SK-N-SH (cell line): ENCODE measurements around the gene NEGR1. TPM values are rescaled to one million over a fixed set of nuclear protein-coding genes. Genes with fewer than 3 reads are reported as not detected.

Source experiments
- CTCF ChIA-PET: fragments of 300-600, 350-600 bp; formaldehyde crosslinking; extraction: SDS; loops from one replicate; lab custom pipeline; 2021; lab: Yijun Ruan, JAX
- POLR2A ChIA-PET: fragments of 350-600 bp; sonication (Branson Sonifier 250); formaldehyde crosslinking; extraction: SDS; loops from one replicate; lab custom pipeline; 2020; ENCODE audit warnings: antibody characterized with exemption, inconsistent platforms; lab: Yijun Ruan, JAX
- DNase-seq: peaks from one replicate; pipeline ENCODE4 v3.0.0; 2012
- H2AFZ ChIP-seq: fragments of 200-600 bp; sonication (generic); 2 replicates; pipeline ENCODE4 v1.8.1; 2016; ENCODE audit warnings: antibody characterized with exemption, mild to moderate bottlenecking, low read depth
- H3F3A ChIP-seq: fragments of 200-600 bp; sonication (generic); replicated peaks from 2 replicates; pipeline ENCODE3; 2016; ENCODE audit warnings: antibody characterized with exemption, mild to moderate bottlenecking; ENCODE audit not compliant: insufficient read depth
- H3K27ac ChIP-seq, 2 experiments: fragments of 200-500 bp in 1 of 2; fragments of 200-600 bp in 1 of 2; sonication (Bioruptor generic) in 1 of 2; sonication (generic), shearing (Covaris generic) in 1 of 2; 2 replicates each; pipeline versions ENCODE4 v1.5.1 to v1.6.1; 2014 to 2016; ENCODE audit warnings: low read depth in 2 of 2, inconsistent platforms in 1 of 2, low read length in 1 of 2, mild to moderate bottlenecking in 1 of 2, mixed read lengths in 1 of 2
- H3K27me3 ChIP-seq: fragments of 200-600 bp; sonication (generic), shearing (Covaris generic); 2 replicates; pipeline ENCODE4 v1.6.1; 2016; ENCODE audit warnings: mixed run types; ENCODE audit not compliant: insufficient read depth
- H3K36me3 ChIP-seq, 2 experiments: fragments of 200-500 bp in 1 of 2; fragments of 200-600 bp in 1 of 2; sonication (Bioruptor generic) in 1 of 2; sonication (generic) in 1 of 2; replicated peaks in 1 of 2; 2 replicates each; pipeline versions ENCODE3 to v1.5.1; 2014 to 2016; ENCODE audit warnings: low read length in 1 of 2, mild to moderate bottlenecking in 1 of 2; ENCODE audit not compliant: insufficient read depth in 2 of 2, control insufficient read depth in 1 of 2
- H3K4me1 ChIP-seq, 2 experiments: fragments of 200-500 bp in 1 of 2; fragments of 200-600 bp in 1 of 2; sonication (Bioruptor generic) in 1 of 2; sonication (generic), shearing (Covaris generic) in 1 of 2; 2 replicates each; pipeline versions ENCODE4 v1.5.1 to v1.6.1; 2014 to 2016; ENCODE audit warnings: low read depth in 1 of 2, low read length in 1 of 2, mixed run types in 1 of 2; ENCODE audit not compliant: insufficient read depth in 2 of 2, control insufficient read depth in 1 of 2
- H3K4me2 ChIP-seq: fragments of 200-600 bp; sonication (generic), shearing (Covaris generic); 2 replicates; pipeline ENCODE4 v1.6.1; 2017; ENCODE audit warnings: mixed run types
- H3K4me3 ChIP-seq, 2 experiments: fragments of 200-500 bp in 1 of 2; fragments of 200-600 bp in 1 of 2; sonication (Bioruptor generic) in 1 of 2; sonication (generic), shearing (Covaris generic) in 1 of 2; 2 replicates each; pipeline versions ENCODE4 v1.5.1 to v1.8.1; 2014 to 2016; ENCODE audit warnings: low read depth in 2 of 2, inconsistent platforms in 1 of 2, low read length in 1 of 2, mild to moderate bottlenecking in 1 of 2, mixed read lengths in 1 of 2, moderate library complexity in 1 of 2
- H3K79me2 ChIP-seq: fragments of 200-600 bp; sonication (generic); 2 replicates; pipeline ENCODE4 v1.8.1; 2017; ENCODE audit warnings: mild to moderate bottlenecking; ENCODE audit not compliant: insufficient read depth
- H3K9ac ChIP-seq: fragments of 200-600 bp; sonication (generic); 2 replicates; pipeline ENCODE4 v1.6.1; 2017; ENCODE audit warnings: mixed run types
- H3K9me2 ChIP-seq: fragments of 200-600 bp; sonication (generic); 2 replicates; pipeline ENCODE4 v1.6.1; 2017; ENCODE audit warnings: mixed run types
- H3K9me3 ChIP-seq: fragments of 200-600 bp; sonication (generic); 2 replicates; pipeline ENCODE4 v1.6.1; 2017; ENCODE audit warnings: mixed run types, mild to moderate bottlenecking, moderate library complexity
- H4K20me1 ChIP-seq: fragments of 200-600 bp; sonication (generic); 2 replicates; pipeline ENCODE4 v1.6.1; 2017; ENCODE audit warnings: mild to moderate bottlenecking, mixed run types; ENCODE audit not compliant: insufficient read depth
- CHD2 ChIP-seq: fragments of 150-350 bp; IDR thresholded peaks from 2 replicates; pipeline ENCODE4 v1.6.1; 2018; ENCODE audit warnings: low read length; ENCODE audit not compliant: partially characterized antibody
- CTCF ChIP-seq: fragments of 200-600 bp; sonication (generic); IDR thresholded peaks from 2 replicates; pipeline ENCODE4 v1.6.1; 2017; ENCODE audit warnings: antibody characterized with exemption, mild to moderate bottlenecking, moderate library complexity
- EP300 ChIP-seq, 2 experiments: IDR thresholded peaks; 2 replicates each; pipeline versions ENCODE4 v1.4.0 to v1.6.1; 2012; ENCODE audit warnings: borderline replicate concordance in 1 of 2, low read depth in 1 of 2, low read length in 1 of 2
- EZH2phosphoT487 ChIP-seq: fragments of 200-600 bp; sonication (generic); IDR thresholded peaks from 2 replicates; pipeline ENCODE4 v1.6.1; 2017; ENCODE audit warnings: low read depth, mixed run types, mild to moderate bottlenecking, antibody characterized with exemption, moderate library complexity, borderline replicate concordance
- FOXM1 ChIP-seq: IDR thresholded peaks from 2 replicates; pipeline ENCODE4 v1.4.0; 2012; ENCODE audit warnings: low read depth, mild to moderate bottlenecking
- GABPA ChIP-seq: IDR thresholded peaks from 2 replicates; pipeline ENCODE4 v1.4.0; 2012; ENCODE audit warnings: low read depth, mild to moderate bottlenecking
- NFIC ChIP-seq: IDR thresholded peaks from 2 replicates; pipeline ENCODE4 v1.4.0; 2012; ENCODE audit warnings: borderline replicate concordance
- PBX3 ChIP-seq: IDR thresholded peaks from 2 replicates; pipeline ENCODE4; 2012
- RCOR1 ChIP-seq: fragments of 150-350 bp; IDR thresholded peaks from 2 replicates; pipeline ENCODE4 v1.6.1; 2017; ENCODE audit warnings: antibody characterized with exemption, low read length
- RFX5 ChIP-seq: IDR thresholded peaks from 2 replicates; pipeline ENCODE4 v1.6.1; 2012; ENCODE audit warnings: mild to moderate bottlenecking, improper control_type of control experiment, low read length
- RXRA ChIP-seq: IDR thresholded peaks from 2 replicates; pipeline ENCODE4 v1.4.0; 2012; ENCODE audit warnings: low read depth, mild to moderate bottlenecking, borderline replicate concordance
- SMC3 ChIP-seq: IDR thresholded peaks from 2 replicates; pipeline ENCODE4 v1.6.1; 2012; ENCODE audit warnings: low read depth, low read length, improper control_type of control experiment
- TAF1 ChIP-seq: IDR thresholded peaks from 2 replicates; pipeline ENCODE4 v1.6.1; 2012; ENCODE audit warnings: low read depth, mild to moderate bottlenecking, low read length, moderate library complexity, borderline replicate concordance
- USF1 ChIP-seq: IDR thresholded peaks from 2 replicates; pipeline ENCODE4 v1.4.0; 2012; ENCODE audit warnings: low read depth, borderline replicate concordance
- ZBTB33 ChIP-seq: IDR thresholded peaks from 2 replicates; pipeline ENCODE4 v1.4.0; 2012; ENCODE audit warnings: low read depth, borderline replicate concordance
- WGBS: methylation state at CpG from one replicate; pipeline ENCODE4 v1.1.6; 2017; ENCODE audit warnings: low lambda C conversion rate; 5-methylcytosine and 5-hydroxymethylcytosine counted together
- polyA plus RNA-seq, 3 experiments: library from polyadenylated mRNA; depleted of rRNA; stranded (reverse); fragments of >200 nt; gene quantifications; 2 replicates each; pipeline ENCODE4 v1.2.3, GENCODE V29; 2012

The NEGR1 gene
- polyA plus RNA-seq, 1 of the 3 experiments (the other 2 are of a cell fraction), result 0.21 TPM

GRCh38 chr1:71804140-71804539 lies 478.2 kb downstream of the NEGR1 start:
- no peaks in the 10 kb centered on the region for H3K9me2 ChIP-seq
- TF ChIP-seq NFIC (no peak), FOXM1 (no peak), EP300 (IDR thresholded peaks at IDR 0.05; ENCODE audit: borderline replicate concordance in 1 of 2, low read depth in 1 of 2, low read length in 1 of 2) (peak in 1 of 2 experiments; percentile 59; a peak in 2 of 4 replicates), RCOR1 (peak; percentile 57; the same call in 1 of the 2 replicates)
- H3K4me1 ChIP-seq, result no peaks in the 10 kb centered on the region; a peak in 1 of 4 replicates
- no peak overlapping the region for H3K9ac ChIP-seq
- H3K9me3 ChIP-seq, result no peaks in the 10 kb centered on the region
- peak; percentile 14 for DNase-seq
- WGBS, result 21% methylated on average over 2 of the region's 2 CpGs
- CTCF ChIA-PET, result no interaction called here
- no peaks in the 10 kb centered on the region for H3K27me3 ChIP-seq
- no peaks in the 10 kb centered on the region for H4K20me1 ChIP-seq
- H3K27ac ChIP-seq, result no peak overlapping the region
- H3K79me2 ChIP-seq, result no peaks in the 10 kb centered on the region
- POLR2A ChIA-PET, result no interaction called here
- H3K4me2 ChIP-seq, result no peak overlapping the region
- H3F3A ChIP-seq, result no peaks in the 10 kb centered on the region
- no peak overlapping the region for H2AFZ ChIP-seq
- no peaks in the 10 kb centered on the region for H3K36me3 ChIP-seq
- no peak overlapping the region for H3K4me3 ChIP-seq

- ChIA-PET POLR2A (no interaction called here), CTCF (interaction anchor here (1.1 kb wide), 1 partner anchor 99 kb away, joined by 3 read pairs; no protein-coding TSS in a partner anchor)
- no peaks in the 10 kb centered on the region for H3K9me2 ChIP-seq
- no peak for TF ChIP-seq SMC3
- TF ChIP-seq PBX3, result no peak
- no peak for TF ChIP-seq GABPA
- TF ChIP-seq EP300 (IDR thresholded peaks at IDR 0.05; ENCODE audit: borderline replicate concordance in 1 of 2, low read depth in 1 of 2, low read length in 1 of 2), result no peak
- TF ChIP-seq USF1, result no peak
- no peak for TF ChIP-seq CTCF
- TF ChIP-seq TAF1, result no peak
- no peak for TF ChIP-seq CHD2
- TF ChIP-seq ZBTB33, result no peak
- TF ChIP-seq RFX5, result no peak
- TF ChIP-seq EZH2phosphoT487, result no peak
- TF ChIP-seq RXRA, result no peak
- TF ChIP-seq, all 33 proteins: peak for 0
- Histone ChIP-seq H3K4me1 (no peaks in the 10 kb centered on the region; a peak in 1 of 4 replicates), H3K36me3 (no peaks in the 10 kb centered on the region), H3K9me3 (no peaks in the 10 kb centered on the region), H3K9ac (no peak overlapping the region), H3K27ac (no peak overlapping the region), H3K4me3 (no peak overlapping the region), H2AFZ (no peak overlapping the region), H3K27me3 (no peaks in the 10 kb centered on the region), H3F3A (no peaks in the 10 kb centered on the region), H4K20me1 (no peaks in the 10 kb centered on the region), H3K4me2 (no peak overlapping the region), H3K79me2 (no peaks in the 10 kb centered on the region)
- no peak for DNase-seq
Measured at GRCh38 chr1:71796006-71796405, 486.3 kb downstream of the NEGR1 start.
